GM19455 (cell line): ENCODE results near the gene ZBTB8A.
A peak's percentile ranks its signal among the peaks of the same experiment; 100 is the strongest.

Source experiments
- ATAC-seq: cut with Tn5 transposase; IDR thresholded peaks from one replicate; pipeline ENCODE4 v1.9.1; 2021; ENCODE audit not compliant: unreplicated experiment

Gene ZBTB8A

DNA sequence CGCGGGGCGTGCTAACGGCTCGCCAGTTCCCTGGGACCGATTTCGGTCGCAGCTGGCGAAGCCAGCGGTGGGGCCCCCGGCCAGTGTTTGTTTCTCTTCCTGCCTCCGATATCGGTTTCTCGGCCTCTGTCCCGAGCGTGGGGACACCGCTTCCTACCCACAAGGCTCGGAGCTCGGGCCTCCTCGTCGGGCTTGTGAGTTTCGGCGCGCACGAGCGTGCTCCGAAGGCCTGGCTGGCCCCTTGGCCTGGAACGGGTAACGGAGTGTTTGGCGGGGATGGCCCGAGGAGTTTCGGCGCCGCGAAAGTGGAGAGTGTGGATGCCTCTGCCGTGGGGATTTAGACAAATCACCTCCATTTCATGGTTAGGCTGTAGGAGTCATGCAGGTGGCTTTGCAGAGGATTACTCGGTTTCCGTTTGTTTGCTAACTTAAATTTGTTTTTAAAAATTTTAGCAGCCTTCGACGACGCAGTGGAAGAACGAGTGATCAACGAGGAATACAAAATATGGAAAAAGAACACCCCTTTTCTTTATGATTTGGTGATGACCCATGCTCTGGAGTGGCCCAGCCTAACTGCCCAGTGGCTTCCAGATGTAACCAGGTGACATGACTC, 112.3 kb downstream of the ZBTB8A start:
- ATAC-seq = peak; percentile 38

DNA sequence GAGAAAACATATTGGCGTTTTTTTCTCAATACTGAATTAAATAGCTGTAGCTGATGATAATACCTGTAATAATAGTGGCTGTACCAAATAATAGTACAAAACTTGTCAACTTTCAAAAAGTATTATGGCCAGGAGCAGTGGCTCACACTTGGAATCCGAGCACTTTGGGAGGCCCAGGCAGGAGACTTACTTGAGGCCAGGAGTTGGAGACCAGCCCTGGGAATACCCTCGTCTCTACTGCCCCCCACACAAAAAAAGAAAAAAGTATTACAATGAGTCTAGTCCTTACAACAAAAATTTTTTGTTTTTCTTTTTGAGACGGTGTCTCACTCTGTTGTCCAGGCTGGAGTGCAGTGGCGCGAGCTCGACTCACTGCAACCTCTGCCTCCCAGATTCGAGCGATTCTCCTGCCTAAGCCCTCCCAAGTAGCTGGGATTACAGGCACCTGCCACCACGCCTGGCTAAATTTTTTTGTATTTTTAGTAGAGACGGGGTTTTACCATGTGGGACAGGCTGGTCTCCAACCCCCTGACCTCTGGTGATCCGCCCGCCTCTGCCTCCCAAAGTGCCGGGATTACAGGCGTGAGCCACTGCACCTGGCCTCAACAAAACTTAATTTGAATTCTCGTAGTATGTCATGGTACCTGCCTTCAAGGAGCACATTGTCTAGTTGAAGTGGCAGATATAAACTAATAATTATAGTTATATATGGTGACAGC, 113.2 kb downstream of the ZBTB8A start:
- ATAC-seq = no peak
